ENCODE measurements around the gene PLCD3. TPM values are rescaled to one million over a fixed set of nuclear protein-coding genes. Genes with fewer than 3 reads are reported as not detected.

The PLCD3 gene
- total and polyA plus RNA-seq, 9 of the 15 experiments (the other 6 are each of a cell fraction or from before 2014, with no cell fraction given): 0.20 to 22.6 (median 7.5) TPM

- TF ChIP-seq MYC (IDR thresholded peaks at IDR 0.05; ENCODE audit: low read depth, low read length): no peak
- no peak for TF ChIP-seq MYC (CRISPR knock-in tag; IDR thresholded peaks at IDR 0.05; ENCODE audit: borderline replicate concordance, low read depth)
- no peak for TF ChIP-seq SREBF1 (IDR thresholded peaks at IDR 0.05; ENCODE audit: borderline replicate concordance, low read depth, low read length)
- no peak for TF ChIP-seq HOMEZ (CRISPR knock-in tag; IDR thresholded peaks at IDR 0.05)
- TF ChIP-seq ZFPM2 (CRISPR knock-in tag; IDR thresholded peaks at IDR 0.05): no peak
- no peak for TF ChIP-seq ETS2 (tag; IDR thresholded peaks at IDR 0.05; ENCODE audit: borderline replicate concordance, poor library complexity, severe bottlenecking)
- TF ChIP-seq XRCC5 (IDR thresholded peaks at IDR 0.05; ENCODE audit: low read depth, low read length): no peak
- no peak for TF ChIP-seq ZZZ3 (IDR thresholded peaks at IDR 0.05)
- no peak for TF ChIP-seq RBM25 (IDR thresholded peaks at IDR 0.05; ENCODE audit: low read depth, low read length, severe bottlenecking)
- TF ChIP-seq, protein P1, sequence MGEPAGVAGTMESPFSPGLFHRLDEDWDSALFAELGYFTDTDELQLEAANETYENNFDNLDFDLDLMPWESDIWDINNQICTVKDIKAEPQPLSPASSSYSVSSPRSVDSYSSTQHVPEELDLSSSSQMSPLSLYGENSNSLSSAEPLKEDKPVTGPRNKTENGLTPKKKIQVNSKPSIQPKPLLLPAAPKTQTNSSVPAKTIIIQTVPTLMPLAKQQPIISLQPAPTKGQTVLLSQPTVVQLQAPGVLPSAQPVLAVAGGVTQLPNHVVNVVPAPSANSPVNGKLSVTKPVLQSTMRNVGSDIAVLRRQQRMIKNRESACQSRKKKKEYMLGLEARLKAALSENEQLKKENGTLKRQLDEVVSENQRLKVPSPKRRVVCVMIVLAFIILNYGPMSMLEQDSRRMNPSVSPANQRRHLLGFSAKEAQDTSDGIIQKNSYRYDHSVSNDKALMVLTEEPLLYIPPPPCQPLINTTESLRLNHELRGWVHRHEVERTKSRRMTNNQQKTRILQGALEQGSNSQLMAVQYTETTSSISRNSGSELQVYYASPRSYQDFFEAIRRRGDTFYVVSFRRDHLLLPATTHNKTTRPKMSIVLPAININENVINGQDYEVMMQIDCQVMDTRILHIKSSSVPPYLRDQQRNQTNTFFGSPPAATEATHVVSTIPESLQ (CRISPR knock-in tag; IDR thresholded peaks at IDR 0.05): 0 out of 2 replicates have a peak, but pooled peaks have one; percentile 48
- no peak for TF ChIP-seq TAF9B (IDR thresholded peaks at IDR 0.05; ENCODE audit: partially characterized antibody)
- TF ChIP-seq ZFP30 (CRISPR knock-in tag; IDR thresholded peaks at IDR 0.05; ENCODE audit: borderline replicate concordance): no peak
- TF ChIP-seq PRPF4 (IDR thresholded peaks at IDR 0.05; ENCODE audit: insufficient read depth, low read depth, low read length, poor library complexity, severe bottlenecking): no peak
- TF ChIP-seq, protein P2, sequence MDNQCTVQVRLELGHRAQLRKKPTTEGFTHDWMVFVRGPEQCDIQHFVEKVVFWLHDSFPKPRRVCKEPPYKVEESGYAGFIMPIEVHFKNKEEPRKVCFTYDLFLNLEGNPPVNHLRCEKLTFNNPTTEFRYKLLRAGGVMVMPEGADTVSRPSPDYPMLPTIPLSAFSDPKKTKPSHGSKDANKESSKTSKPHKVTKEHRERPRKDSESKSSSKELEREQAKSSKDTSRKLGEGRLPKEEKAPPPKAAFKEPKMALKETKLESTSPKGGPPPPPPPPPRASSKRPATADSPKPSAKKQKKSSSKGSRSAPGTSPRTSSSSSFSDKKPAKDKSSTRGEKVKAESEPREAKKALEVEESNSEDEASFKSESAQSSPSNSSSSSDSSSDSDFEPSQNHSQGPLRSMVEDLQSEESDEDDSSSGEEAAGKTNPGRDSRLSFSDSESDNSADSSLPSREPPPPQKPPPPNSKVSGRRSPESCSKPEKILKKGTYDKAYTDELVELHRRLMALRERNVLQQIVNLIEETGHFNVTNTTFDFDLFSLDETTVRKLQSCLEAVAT (IDR thresholded peaks at IDR 0.05): peak in 1 of 2 experiments; percentile 43; a peak in 1 of 4 replicates
- no peak for TF ChIP-seq TCFL5 (CRISPR knock-in tag; conservative IDR thresholded peaks at IDR 0.05)
- no peak for TF ChIP-seq ZBTB34 (CRISPR knock-in tag; IDR thresholded peaks at IDR 0.05)
- 0 out of 4 replicates have a peak, but pooled peaks of 1 of the 2 experiments have one; percentile 14 for TF ChIP-seq SIX5 (IDR thresholded peaks at IDR 0.05; ENCODE audit: borderline replicate concordance in 1 of 2, insufficient read depth in 1 of 2, low read depth in 1 of 2, low read length in 2 of 2)
- no peak for TF ChIP-seq ZFP36 (IDR thresholded peaks at IDR 0.05; ENCODE audit: low read depth, low read length, partially characterized antibody)
Measured at GRCh38 chr17:45162025-45162687, 29.8 kb upstream of the PLCD3 start (continued).

All from K562 (cell line).